Left ventricle myocardium inferior (tissue), 1 donor: Measurements from ENCODE around the gene DIPK1B. TPM values are rescaled to one million over a fixed set of nuclear protein-coding genes. Genes with fewer than 3 reads are reported as not detected.
A peak's percentile ranks its signal among the peaks of the same experiment; 100 is the strongest.
"Not testable (repeated sequence)": the region's sequence is repeated elsewhere in the genome, so short reads cannot be mapped to it uniquely, and the experiment has no call there.

ENCODE experiments used
- DNase-seq: peaks from one replicate; pipeline ENCODE4 v3.0.0-alpha.2; 2020
- H3K27ac ChIP-seq: fragments of 200-600 bp; replicated peaks from 2 replicates; pipeline ENCODE4 v1.8.0; 2021
- H3K27me3 ChIP-seq: fragments of 200-600 bp; 2 replicates; pipeline ENCODE4 v1.8.0; 2021; ENCODE audit warnings: low read depth
- H3K36me3 ChIP-seq: fragments of 200-600 bp; 2 replicates; pipeline ENCODE4 v1.8.0; 2021
- H3K4me1 ChIP-seq: fragments of 200-600 bp; 2 replicates; pipeline ENCODE4 v1.8.0; 2021
- H3K4me3 ChIP-seq: fragments of 200-600 bp; 2 replicates; pipeline ENCODE4 v1.8.0; 2021; ENCODE audit warnings: mild to moderate bottlenecking, moderate library complexity
- H3K9me3 ChIP-seq: fragments of 200-600 bp; replicated peaks from 2 replicates; pipeline ENCODE4 v1.8.0; 2021
- CTCF ChIP-seq: fragments of 200-600 bp; IDR thresholded peaks from 2 replicates; pipeline ENCODE4 v1.8.0; 2021; ENCODE audit warnings: antibody characterized with exemption, mild to moderate bottlenecking, borderline replicate concordance
- intact Hi-C: fragments of 100-400 bp; cut with micrococcal nuclease; formaldehyde crosslinking; loops from one replicate; pipeline ENCODE4 v1.11.0; 2022
- total RNA-seq: library from RNA; stranded (reverse); fragmentation: NEBNext Ultra II Directional; extraction: Animal tissue kit (Norgen Biotek cat#: 25700); gene quantifications from one replicate; pipeline ENCODE4 v1.2.1, GENCODE V29; 2021
- donor health status: DM: no; HTN: yes; CAD: no; lungs with severe emphysema.

DIPK1B gene
- total RNA-seq, 1 donor from 2014 or later = 21.4 TPM

DNA sequence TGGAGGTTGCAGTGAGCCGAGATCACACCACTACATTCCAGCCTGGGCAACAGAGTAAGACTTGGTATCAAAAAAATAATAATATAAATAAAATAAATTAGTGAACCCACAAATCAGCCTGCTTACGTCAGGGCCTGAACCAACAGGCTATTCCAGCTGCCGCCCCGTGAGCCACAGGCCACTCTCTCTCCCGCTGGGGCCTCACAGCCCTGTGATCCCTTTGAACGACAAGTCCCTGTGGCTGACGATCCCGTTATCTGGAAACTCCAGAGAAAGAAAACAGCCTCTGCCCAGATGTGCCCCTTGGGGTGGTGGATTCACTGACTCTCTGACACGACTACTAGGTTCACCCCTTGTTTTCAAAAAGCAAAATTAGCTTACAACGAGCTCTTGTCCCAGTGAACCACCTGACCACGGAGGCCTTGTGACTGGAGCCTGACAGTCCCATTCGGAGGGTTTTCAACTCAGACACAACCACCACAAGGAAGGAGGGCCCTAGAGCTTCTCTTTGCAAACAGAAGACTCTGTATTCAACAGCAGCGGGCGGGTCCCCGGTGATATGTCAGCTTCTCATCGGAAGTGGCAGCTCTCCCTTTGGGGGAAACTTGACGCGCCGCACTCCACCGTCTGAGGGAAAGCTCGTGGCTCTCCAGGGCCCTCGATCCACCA lies 4.4 kb upstream of the DIPK1B start:
- Histone ChIP-seq H3K27ac (no peak overlapping the region), H3K4me1 (peaks cover 15% of the 10 kb centered on the region), H3K4me3 (no peak overlapping the region), H3K27me3 (no peaks in the 10 kb centered on the region), H3K9me3 (no peaks in the 10 kb centered on the region), H3K36me3 (no peaks in the 10 kb centered on the region)
- DNase-seq = no peak
- intact Hi-C loops = no loop called here
- no peak for TF ChIP-seq CTCF

DNA sequence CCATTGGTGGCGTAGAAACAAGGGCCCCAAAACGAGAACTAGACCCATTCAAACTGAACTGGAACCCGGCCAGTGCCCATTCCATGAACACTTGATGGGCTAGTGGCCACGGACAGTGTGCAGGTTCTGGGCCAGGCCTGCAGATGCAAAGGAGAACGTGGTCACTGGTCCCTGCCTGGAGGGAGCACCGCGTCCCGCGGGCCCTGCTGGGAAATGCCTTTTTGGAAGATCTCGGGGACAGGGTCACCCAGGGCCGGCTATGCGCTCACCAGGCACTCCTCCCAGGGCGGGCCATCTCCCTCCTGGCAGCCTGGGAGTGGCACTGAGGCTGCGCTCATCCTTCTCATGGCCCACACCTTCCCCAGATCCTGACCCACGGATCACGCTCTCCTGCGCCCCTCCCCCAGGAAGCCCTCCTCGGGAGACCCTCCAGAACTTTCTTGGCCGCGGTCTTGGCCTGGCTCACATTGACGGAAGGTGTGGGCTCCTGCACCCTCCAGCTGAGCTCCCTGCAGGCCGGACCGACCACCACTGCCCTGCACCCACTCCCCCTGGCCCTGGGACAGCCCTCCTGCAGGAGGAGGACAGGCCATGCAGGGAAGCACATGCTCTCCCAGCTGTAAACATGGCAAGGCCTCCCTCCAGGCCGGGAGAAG lies 2.8 kb upstream of the DIPK1B start:
- Histone ChIP-seq H3K36me3 (no peaks in the 10 kb centered on the region), H3K9me3 (no peaks in the 10 kb centered on the region), H3K27ac (no peak overlapping the region), H3K4me3 (no peak overlapping the region), H3K27me3 (no peaks in the 10 kb centered on the region), H3K4me1 (peaks cover 31% of the 10 kb centered on the region)
- DNase-seq = no peak
- intact Hi-C loops = no loop called here
- no peak for TF ChIP-seq CTCF

DNA sequence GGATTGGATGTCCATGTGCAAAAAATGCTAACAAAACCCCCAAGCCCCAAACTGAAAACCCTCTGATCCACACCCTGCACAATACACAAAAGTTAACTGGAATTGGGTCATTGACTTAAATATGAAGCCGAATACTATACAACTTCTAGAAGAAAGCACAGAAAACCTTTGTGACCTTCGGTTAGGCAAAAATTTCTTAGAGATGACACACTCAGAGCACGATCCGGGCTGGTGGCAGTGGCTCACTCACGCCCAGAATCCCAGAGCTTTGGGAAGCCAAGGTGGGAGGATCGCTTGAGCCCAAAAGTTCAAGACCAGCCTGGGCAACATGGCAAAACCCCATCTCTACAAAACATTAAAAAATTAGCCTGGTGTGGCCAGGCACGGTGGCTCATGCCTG lies 1.8 kb upstream of the DIPK1B start:
- intact Hi-C loops = no loop called here
- Histone ChIP-seq H3K4me1 (peaks cover 40% of the 10 kb centered on the region), H3K9me3 (no peaks in the 10 kb centered on the region), H3K36me3 (no peaks in the 10 kb centered on the region), H3K4me3 (no peak overlapping the region), H3K27me3 (no peaks in the 10 kb centered on the region), H3K27ac (peak overlapping the region; percentile 6)
- no peak for TF ChIP-seq CTCF
- DNase-seq = no peak

GRCh38 chr9:136711219-136711648 lies 1.1 kb upstream of the DIPK1B start:
- intact Hi-C loops = not testable (repeated sequence)
- H3K27ac ChIP-seq = peak overlapping the region; percentile 65

GRCh38 chr9:136712690-136713544 lies 545 bp downstream of the DIPK1B start:
- Histone ChIP-seq H3K4me3 (peak overlapping the region; percentile 81), H3K27me3 (no peaks in the 10 kb centered on the region), H3K27ac (peak overlapping the region; percentile 91), H3K4me1 (peaks cover 48% of the 10 kb centered on the region), H3K36me3 (no peaks in the 10 kb centered on the region), H3K9me3 (no peaks in the 10 kb centered on the region)
- no peak for TF ChIP-seq CTCF
- intact Hi-C loops = no loop called here
- DNase-seq = no peak

More at GRCh38 chr9:136711219-136711648, 1.1 kb upstream of the DIPK1B start:
- not testable (repeated sequence) for DNase-seq, H3K27me3 ChIP-seq, H3K9me3 ChIP-seq, H3K36me3 ChIP-seq
- peak overlapping the region; percentile 81 for H3K4me3 ChIP-seq
- peaks cover 44% of the 10 kb centered on the region for H3K4me1 ChIP-seq
